ENCODE results near the gene SAMD14.

- no peak for TF ChIP-seq CTCF (conservative IDR thresholded peaks at IDR 0.05 in 1 of 2, IDR thresholded peaks at IDR 0.05 in 1 of 2; ENCODE audit: low read depth in 1 of 2, low read length in 2 of 2)
- TF ChIP-seq EZH2 (IDR thresholded peaks at IDR 0.05; ENCODE audit: low read length, missing control alignments) = no peak
Measured at GRCh38 chr17:50100480-50100883, 29.5 kb downstream of the SAMD14 start.
